Cardiac septum (tissue), 1 donor: ENCODE measurements around the gene PLXNA4. TPM values are rescaled to one million over a fixed set of nuclear protein-coding genes. Genes with fewer than 3 reads are reported as not detected.

Experiments
- DNase-seq: peaks from one replicate; pipeline ENCODE4 v3.0.0-alpha.2; 2020; ENCODE audit warnings: low spot score
- intact Hi-C: fragments of 100-400 bp; cut with DNase I; formaldehyde crosslinking; loops from one replicate; pipeline ENCODE4 v1.14.0; 2022
- total RNA-seq: library from RNA; stranded (reverse); fragmentation: NEBNext Ultra II Directional; extraction: Animal tissue kit (Norgen Biotek cat#: 25700); gene quantifications from one replicate; pipeline ENCODE4 v1.2.1, GENCODE V29; 2021
- donor health status: DM: no; HTN: no; CAD: no.

PLXNA4 gene
- total RNA-seq, 1 donor from 2014 or later: 12.8 TPM

- intact Hi-C loops: no loop called here
- DNase-seq: no peak
These were observed 30.5 kb downstream of the PLXNA4 start for GRCh38 chr7:132545756-132546155.

GRCh38 chr7:132544999-132545398 is 31.3 kb downstream of the PLXNA4 start:
- DNase-seq: no peak
- intact Hi-C loops: no loop called here

GRCh38 chr7:132544025-132544424 is 32.2 kb downstream of the PLXNA4 start:
- intact Hi-C loops: no loop called here
- no peak for DNase-seq

GRCh38 chr7:132542895-132543294 is 33.4 kb downstream of the PLXNA4 start:
- no peak for DNase-seq
- intact Hi-C loops: no loop called here

GRCh38 chr7:132541656-132542055 is 34.6 kb downstream of the PLXNA4 start:
- intact Hi-C loops: no loop called here
- no peak for DNase-seq

GRCh38 chr7:132537456-132538145 is 38.7 kb downstream of the PLXNA4 start:
- intact Hi-C loops: no loop called here
- DNase-seq: no peak

GRCh38 chr7:132536654-132537395 is 39.4 kb downstream of the PLXNA4 start:
- DNase-seq: no peak
- intact Hi-C loops: no loop called here

GRCh38 chr7:132533916-132534315 is 42.4 kb downstream of the PLXNA4 start:
- DNase-seq: no peak
- intact Hi-C loops: no loop called here

- intact Hi-C loops: no loop called here
- DNase-seq: no peak
These were observed 44.0 kb downstream of the PLXNA4 start for GRCh38 chr7:132532281-132532680.

GRCh38 chr7:132531562-132531961 is 44.7 kb downstream of the PLXNA4 start:
- intact Hi-C loops: no loop called here
- DNase-seq: no peak

GRCh38 chr7:132528695-132529094 is 47.6 kb downstream of the PLXNA4 start:
- no peak for DNase-seq
- intact Hi-C loops: no loop called here

GRCh38 chr7:132527467-132528410 is 48.5 kb downstream of the PLXNA4 start:
- no peak for DNase-seq
- intact Hi-C loops: no loop called here

GRCh38 chr7:132526111-132526740 is 50.0 kb downstream of the PLXNA4 start:
- no peak for DNase-seq
- intact Hi-C loops: no loop called here

GRCh38 chr7:132521423-132521822 is 54.8 kb downstream of the PLXNA4 start:
- no peak for DNase-seq
- intact Hi-C loops: no loop called here

GRCh38 chr7:132520591-132521280 is 55.5 kb downstream of the PLXNA4 start:
- DNase-seq: no peak
- intact Hi-C loops: no loop called here

- intact Hi-C loops: no loop called here
- DNase-seq: no peak
These were observed 56.3 kb downstream of the PLXNA4 start for GRCh38 chr7:132519936-132520335.

- intact Hi-C loops: no loop called here
- no peak for DNase-seq
These were observed 57.5 kb downstream of the PLXNA4 start for GRCh38 chr7:132518839-132519173.

GRCh38 chr7:132518102-132518838 is 58.0 kb downstream of the PLXNA4 start:
- DNase-seq: no peak
- intact Hi-C loops: no loop called here
